CD4-positive, alpha-beta T cell treated with Interleukin-21 for 1 hour (primary cell): ENCODE measurements around the gene KRT73.

Experiments
- DNase-seq: peaks from one replicate; pipeline ENCODE4 v3.0.0-alpha.2; 2020

KRT73 gene

DNA sequence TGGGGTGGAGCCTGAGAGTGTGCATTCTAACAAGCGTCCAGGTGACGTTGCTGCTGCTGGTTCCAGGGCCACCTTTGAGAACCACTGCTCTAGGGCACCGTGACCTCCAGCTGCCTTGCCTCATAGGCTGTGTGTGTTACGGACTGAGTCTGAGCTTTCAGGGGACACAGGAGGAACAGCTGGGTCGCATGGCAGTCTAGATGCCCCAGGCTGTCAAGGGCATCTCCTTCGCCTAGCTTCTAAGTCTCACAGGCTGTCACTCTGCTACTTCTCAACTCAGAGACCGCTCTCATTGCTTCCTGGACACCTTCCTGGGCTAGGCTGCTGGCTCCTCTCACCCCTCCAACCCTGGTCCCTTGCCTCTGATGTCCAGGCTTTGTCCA lies 965 bp downstream of the KRT73 start:
- DNase-seq, result no peak

GRCh38 chr12:52616680-52617402 lies 1.5 kb downstream of the KRT73 start:
- no peak for DNase-seq

GRCh38 chr12:52615912-52616311 lies 2.4 kb downstream of the KRT73 start:
- no peak for DNase-seq

DNA sequence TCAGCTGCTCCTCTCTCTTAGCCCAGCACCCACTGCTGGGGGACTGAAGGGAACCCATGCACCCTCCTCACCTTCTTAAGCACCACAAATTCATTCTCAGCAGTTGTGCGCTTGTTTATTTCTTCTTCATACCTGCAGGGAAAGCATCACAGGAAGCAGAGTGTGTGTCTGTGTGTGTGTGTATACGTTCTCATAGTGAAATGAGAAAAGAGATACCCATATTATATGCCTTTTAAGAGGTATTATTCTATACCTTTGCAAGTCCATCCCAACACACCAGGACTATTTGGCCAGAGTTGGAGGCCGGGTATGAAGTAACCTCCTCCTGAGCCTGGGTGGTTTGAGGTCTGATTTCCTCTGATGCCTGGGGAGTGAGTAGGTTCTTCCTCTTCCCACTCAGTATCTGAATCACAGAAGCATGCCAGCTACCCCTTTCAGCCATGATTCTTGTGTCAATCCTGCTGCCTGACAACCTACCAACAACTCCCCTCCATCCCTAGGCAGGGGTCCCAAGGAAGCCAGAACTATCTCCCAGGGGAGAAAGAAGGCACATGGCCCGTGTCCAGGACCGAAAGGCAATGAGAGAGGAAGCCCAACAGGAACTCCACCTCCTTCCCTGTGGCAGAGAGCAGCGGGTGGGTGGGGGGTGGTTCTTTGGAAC lies 3.0 kb downstream of the KRT73 start:
- DNase-seq, result no peak

GRCh38 chr12:52614381-52615207 lies 3.8 kb downstream of the KRT73 start:
- no peak for DNase-seq

- DNase-seq, result no peak
These were observed 4.9 kb downstream of the KRT73 start for GRCh38 chr12:52613384-52614030.

- DNase-seq, result no peak
These were observed 5.7 kb downstream of the KRT73 start for GRCh38 chr12:52612431-52613383.

GRCh38 chr12:52611080-52611468 lies 7.3 kb downstream of the KRT73 start:
- no peak for DNase-seq

DNA sequence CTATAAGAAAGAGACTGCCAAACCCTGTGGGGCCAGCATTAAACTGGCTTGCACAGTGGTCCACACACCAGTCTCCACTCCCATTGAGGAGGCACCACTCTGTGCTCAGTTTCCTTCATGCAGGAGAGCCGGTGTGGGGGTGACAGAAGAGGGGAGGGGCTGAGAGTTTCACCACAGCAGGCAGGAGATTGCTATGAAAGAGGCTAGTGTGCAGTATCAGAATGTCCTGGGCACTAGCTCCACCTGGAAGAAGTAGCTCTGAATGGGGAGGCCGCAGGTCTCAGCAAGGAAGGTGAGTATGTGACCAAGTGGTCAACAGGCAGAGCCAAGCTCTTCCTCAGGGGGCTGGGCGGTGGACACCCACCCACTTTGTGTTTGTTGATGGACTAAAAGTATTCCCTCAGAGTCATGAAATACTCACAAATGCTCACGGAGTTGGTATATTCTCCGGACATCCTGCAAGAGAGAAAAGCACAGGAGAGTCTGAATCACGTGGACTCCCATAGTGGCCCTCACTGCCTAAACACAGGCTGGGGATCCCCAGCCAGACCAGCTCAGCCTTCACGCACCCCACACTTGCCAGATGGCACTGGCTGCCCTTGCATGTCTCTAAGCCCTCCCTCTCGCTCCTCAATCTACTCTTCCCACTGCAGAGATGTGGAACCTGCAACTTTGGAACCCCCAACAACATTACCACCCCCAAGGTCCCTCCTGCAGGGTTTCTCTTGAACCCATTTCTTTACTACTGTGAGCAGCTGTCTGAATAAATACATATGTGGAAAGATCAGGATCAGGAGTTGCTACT lies 9.3 kb downstream of the KRT73 start:
- DNase-seq, result no peak

DNA sequence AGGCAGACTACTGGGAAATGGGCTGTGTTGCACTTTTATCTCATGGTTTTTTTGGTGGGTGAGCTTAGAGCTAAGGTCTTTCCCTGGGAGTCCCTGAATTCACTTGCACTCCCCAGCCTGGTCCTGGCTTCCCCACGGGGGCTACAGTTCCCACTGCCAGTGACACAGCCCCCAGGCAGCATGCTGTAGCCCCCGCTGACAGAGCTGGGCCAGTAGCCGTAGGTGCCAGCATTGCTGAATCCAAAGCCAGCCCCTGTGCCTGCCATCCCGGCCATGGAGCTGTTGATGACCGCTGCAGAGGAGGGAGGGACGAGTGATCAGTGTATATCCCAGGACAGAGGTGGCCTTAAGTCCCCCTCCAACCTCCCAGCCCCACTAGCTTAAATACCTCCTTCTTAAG lies 10.2 kb downstream of the KRT73 start:
- no peak for DNase-seq

- DNase-seq, result no peak
These were observed 11.0 kb downstream of the KRT73 start for GRCh38 chr12:52607314-52607713.

GRCh38 chr12:52606581-52607218 lies 11.7 kb downstream of the KRT73 start:
- DNase-seq, result no peak

DNA sequence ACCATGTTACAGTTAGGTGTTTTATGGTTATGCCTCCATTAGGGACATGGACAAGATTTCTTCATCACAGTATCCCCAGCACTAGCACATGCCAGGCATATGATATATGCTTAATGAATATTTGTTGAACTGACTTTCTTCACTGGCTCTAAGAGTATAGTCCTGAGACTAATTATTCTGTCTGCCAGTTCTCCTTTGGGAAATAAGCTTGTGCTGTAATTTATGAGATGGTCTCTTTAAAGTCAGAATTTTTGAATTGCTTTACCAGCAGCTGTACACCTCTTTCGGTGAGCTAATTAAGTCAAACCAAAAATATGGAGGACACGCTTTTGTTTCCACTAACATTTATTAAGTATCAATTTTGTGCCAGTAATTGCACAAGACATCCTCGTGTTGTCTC lies 12.3 kb downstream of the KRT73 start:
- DNase-seq, result no peak

GRCh38 chr12:52605542-52605941 lies 12.8 kb downstream of the KRT73 start:
- DNase-seq, result no peak

- no peak for DNase-seq
These were observed 13.5 kb downstream of the KRT73 start for GRCh38 chr12:52604859-52605258.

- no peak for DNase-seq
These were observed 15.0 kb downstream of the KRT73 start for GRCh38 chr12:52603314-52603713.

GRCh38 chr12:52602552-52602951 lies 15.8 kb downstream of the KRT73 start:
- no peak for DNase-seq

DNA sequence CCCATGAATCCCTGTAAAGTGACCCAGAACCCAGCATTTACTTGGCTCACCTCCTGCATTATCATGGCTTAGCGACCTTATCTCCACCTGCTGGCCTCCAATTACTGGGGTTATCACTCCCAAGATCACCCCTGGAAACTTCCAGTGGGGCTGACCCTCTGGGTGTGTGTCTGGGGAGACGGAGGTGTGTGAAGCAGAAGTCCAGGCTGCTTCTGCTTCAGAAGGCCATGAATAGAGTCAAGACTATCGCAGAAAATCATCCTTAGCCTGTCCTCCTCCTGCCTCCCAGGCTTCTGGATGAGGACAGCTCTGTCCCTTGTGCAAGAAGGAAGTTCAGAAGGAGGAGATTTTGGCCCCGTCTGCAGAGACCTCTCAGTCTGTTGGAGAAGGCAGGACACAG lies 16.7 kb downstream of the KRT73 start:
- no peak for DNase-seq

- no peak for DNase-seq
These were observed 17.3 kb downstream of the KRT73 start, which contains the start of gene KRT72 for GRCh38 chr12:52600941-52601481. KRT72 (minus strand) TSS chr12:52601463; CDS start chr12:52601452, 11 bp downstream.

DNA sequence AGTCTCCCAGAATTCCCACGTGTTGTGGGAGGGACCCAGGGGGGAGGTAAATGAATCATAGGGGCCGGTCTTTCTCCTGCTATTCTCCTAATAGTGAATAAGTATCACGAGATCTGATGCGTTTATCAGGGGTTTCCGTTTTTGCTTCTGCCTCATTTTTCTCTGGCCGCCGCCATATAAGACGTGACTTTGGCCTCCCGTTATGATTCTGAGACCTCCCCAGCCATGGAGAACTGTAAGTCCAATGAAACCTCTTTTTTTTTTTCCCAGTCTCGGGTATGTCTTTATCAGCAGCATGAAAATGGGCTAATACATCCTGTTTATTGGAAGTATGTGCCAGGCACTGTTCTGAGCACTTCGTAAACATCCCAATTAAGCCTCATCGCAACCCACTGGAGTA lies 17.9 kb downstream of the KRT73 start:
- no peak for DNase-seq
